ENCODE measurements around the gene PARVG.

Gene PARVG

GRCh38 chr22:44157916-44158618 lies 22.7 kb upstream of the PARVG start:
- no peak for DNase-seq

DNA sequence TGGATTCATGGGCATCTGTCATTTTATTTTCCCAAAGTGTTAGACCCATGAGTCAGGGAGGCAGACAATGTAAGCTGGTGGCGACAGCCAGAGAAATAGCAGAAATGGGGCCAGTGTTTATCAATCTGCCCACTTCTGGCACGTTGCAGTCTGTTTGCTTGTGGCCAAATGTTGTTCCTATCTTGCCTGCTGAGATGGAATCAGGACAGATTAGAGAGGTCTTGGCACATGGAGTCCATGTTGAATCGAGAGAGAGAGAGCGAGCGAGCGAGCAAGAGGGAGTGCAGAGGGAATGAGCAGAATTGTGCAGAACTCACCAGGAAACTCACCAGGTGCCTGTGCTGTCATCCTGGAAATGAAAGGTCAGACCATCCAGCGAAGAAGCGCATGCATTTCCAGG lies 21.9 kb upstream of the PARVG start:
- no peak for DNase-seq

DNA sequence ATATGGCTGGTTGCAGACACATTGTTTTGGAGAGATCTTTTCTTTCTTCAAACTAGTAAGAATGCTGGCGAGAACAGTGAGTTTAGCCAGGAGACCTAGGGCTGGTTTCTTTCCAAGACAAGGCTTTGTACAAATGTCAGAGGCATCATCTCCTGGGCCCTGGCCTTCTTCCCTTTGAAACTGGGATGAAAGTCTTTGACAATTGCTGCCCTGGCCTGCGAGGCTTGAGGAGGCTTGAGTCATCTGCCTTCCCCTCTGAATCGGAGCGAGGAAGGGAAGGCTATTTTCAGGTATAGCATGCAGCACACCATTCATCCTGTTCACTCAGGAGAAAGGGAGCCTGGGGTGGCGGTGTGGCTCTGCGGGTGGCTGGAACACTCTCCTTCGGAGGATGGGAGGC lies 21.5 kb upstream of the PARVG start:
- no peak for DNase-seq

GRCh38 chr22:44159811-44160210 lies 20.9 kb upstream of the PARVG start:
- DNase-seq, result no peak

DNA sequence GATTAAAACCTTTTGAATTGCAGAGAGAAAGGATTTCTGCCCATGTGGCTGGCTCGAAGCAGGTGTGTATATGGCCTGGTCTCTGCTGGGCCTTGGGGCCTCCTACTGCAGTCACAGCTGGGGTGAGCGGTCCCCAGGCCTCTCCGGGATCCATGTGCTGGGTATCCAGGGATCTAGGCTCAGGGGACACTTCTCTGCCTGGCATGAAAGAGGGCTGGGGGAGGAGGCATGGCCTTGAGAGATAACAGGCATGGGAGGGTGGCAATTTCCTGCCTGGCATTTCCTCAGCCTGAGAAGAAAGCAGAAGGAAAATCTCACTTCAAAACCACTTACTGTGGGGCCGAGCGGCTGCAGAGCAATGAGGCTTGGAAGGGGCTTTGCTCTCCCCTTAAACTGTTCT lies 20.3 kb upstream of the PARVG start:
- DNase-seq, result no peak

DNA sequence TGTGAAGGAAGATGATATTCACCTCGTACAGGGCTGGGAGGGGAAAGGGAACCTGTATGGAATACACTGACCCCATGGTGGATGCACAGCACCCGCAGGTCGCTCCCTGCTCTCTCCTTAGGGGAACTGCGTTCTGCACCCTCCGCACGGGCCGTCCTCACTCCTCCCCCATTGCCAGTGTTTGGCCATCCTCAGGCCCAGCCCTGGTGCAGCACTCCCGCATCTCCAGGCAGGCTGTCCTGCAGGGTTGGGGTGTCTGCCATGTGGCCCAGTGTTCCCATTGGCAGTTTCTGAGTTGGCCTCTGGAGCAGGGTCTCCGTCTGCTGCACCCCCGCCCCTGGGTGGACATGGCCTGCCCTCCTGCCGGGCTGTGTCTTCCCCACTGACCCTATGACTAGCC lies 19.1 kb upstream of the PARVG start:
- no peak for DNase-seq

DNA sequence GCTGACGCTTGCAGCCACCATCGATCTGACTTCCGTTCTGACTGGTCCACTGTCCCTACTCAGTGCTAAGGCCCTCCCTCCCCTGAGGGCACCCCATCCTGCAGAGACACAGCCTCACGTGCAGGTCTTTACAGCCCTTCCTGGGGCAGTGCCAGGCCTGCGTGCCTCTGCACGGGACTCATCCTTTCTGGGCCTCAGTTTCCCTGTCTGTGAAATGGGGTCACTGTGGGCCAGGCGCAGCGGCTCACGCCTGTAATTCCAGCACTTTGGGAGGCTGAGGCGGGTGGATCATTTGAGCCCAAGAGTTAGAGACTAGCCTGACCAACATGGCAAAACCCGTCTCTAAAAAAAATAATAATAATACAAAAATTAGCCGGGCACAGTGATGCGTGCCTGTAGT lies 17.8 kb upstream of the PARVG start:
- no peak for DNase-seq

DNA sequence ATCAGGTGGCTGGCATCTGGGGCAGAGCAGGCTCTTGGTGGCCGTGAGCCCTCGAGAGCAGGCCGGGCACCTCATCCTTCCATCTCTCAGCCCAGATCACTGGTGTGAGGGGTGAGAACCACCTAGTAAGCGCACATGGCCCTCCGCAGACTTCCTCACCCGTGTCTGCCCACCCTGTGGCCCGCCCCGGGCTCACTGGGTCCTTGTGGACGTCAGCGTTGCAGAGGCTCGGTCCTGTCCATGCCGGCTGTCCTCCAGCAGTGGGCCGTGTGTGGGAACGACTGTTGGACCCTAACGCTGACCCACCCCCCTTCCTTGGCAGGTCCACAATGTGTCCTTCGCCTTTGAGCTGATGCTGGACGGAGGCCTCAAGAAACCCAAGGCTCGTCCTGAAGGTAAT lies 17.2 kb upstream of the PARVG start:
- DNase-seq, result no peak

DNA sequence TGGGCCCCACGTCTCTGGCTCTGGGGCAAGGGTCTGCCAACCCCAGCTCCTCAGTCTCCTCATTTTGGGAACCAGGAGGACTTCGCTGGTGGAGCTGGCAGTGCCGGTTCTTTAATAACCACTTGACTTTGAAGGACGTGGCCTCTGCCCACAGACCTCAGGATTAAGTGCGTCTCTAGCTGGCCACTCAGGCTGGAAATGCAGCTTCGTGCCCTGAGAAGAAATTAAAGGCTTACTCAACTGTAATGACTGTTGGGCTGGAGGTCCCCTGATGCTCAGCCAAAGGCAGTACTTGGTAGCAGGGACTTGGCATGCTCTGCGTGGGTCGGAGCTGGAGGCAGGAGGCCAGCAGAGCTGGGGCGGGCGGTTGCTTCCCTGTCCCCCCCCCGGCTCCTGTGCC lies 16.7 kb upstream of the PARVG start:
- DNase-seq, result no peak

- DNase-seq, result no peak
These were observed 15.3 kb upstream of the PARVG start for GRCh38 chr22:44165286-44165874.

GRCh38 chr22:44166498-44167276 lies 14.0 kb upstream of the PARVG start:
- DNase-seq, result no peak

DNA sequence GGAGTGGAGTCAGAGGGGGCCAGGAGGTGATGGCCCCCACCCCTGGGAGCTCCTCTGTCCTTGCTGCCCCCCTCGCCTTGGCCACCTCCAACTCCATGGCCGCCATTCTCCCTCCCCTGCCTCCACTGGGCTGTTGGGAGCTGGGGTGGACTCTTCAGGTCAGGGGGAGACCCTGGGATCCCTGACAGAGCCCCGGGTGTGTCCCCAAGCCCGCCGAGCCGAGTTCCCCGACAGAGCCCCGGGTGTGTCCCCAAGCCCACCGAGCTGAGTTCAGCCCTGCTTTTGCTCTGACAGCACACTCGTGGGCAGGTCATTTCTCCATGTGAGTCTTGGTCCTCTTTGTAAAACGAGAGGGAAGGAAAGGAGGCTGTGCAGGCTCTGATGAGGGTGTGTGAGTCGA lies 13.2 kb upstream of the PARVG start:
- DNase-seq, result no peak

DNA sequence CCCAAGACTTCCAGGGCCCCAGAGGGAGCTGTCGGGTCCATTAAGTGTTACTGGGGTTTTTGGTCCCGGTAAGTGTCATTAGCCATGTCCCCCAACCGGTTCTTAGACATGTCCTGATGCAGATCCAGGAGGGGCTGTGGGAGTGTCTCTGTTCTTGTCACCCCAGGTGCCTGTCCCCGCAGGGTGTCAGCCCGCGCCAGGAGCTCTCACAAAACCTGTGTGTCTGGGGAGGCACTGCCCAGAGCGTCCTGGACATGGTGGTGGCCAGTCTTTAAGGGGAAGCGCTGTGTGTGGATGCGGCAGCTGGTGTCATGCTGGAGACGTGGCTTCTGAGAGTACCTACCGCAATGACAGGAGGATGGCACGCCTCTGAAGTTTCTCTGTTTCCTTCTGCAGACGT lies 12.5 kb upstream of the PARVG start:
- DNase-seq, result no peak

GRCh38 chr22:44170470-44170869 lies 10.3 kb upstream of the PARVG start:
- DNase-seq, result no peak

DNA sequence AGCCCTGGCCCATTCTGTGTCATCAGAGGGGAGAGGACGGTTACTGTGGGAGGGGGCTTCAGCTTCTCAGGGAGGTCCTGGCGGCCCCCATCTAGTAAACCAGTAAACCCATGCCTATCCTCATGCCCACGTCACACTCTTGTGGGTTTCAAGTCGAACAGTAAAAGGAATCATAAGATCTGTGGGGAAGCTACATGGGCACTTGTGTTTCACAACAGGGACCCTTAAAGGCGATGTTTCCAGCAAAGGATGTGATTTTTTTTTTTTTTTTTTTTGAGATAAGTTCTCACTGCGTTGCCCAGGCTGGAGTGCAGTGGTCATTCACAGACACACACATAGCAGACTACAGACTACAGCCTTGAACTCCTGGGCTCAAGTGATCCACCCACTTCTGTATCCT lies 9.2 kb upstream of the PARVG start:
- DNase-seq, result no peak

GRCh38 chr22:44172370-44173108 lies 8.2 kb upstream of the PARVG start:
- DNase-seq, result no peak

GRCh38 chr22:44173154-44173553 lies 7.6 kb upstream of the PARVG start:
- DNase-seq, result no peak

DNA sequence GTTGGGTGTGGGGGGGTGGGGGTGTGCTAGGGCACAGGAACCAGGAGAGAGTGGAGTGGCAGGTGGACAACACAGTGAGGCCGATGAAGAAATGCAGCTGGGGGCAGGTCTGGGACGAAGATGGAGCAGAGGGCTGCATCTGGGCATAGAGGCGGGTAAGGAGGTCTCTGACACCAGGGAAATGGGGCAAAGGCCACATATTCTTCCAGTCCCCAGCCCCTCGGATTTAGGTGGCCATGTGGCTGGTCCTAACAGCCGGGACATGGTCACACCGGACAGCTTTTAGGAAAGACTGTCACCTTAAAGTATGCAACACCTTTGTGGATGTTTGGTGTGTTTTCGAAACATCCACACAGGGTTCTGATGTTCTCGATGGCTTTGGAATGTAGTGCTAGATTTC lies 5.0 kb upstream of the PARVG start:
- DNase-seq, result no peak

DNA sequence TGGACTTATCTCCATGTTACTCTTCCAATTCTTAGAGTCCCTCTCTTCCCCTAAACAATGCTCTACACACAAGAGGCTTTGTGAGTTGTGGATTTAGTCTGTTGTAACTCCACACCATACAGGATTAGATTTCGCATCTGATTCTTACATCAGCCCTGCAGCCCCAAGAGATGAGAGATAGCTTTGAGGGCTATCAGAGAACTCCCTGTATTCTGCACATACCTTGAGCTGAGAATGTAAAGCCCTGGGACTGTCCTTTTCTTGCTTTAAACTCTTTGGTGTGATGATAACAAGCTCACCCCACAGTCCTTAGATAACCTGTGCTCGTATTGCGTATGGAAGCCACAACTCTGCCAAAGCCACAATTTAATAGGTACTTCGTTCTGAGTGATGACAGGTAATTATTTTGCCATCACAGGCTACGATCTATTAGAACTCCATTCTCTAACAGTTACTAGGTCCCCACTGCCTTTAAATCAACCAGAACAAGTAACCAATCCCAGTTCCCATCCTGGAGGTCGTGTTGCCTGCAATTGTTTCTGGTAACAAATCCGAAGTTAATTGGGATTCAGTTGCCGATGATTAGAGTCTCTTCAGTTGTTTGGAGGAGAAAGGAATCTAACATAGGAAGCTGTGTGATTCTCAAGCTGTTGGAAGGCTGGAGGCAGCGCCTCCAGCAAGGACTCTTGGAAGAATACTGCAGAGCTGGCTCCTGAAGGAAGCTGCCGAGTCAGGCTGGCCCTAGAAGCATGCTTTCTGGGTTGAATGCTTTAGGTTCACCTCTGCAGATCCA lies 1.3 kb upstream of the PARVG start:
- no peak for DNase-seq

GRCh38 chr22:44179989-44180705 lies 578 bp upstream of the PARVG start:
- no peak for DNase-seq

DNA sequence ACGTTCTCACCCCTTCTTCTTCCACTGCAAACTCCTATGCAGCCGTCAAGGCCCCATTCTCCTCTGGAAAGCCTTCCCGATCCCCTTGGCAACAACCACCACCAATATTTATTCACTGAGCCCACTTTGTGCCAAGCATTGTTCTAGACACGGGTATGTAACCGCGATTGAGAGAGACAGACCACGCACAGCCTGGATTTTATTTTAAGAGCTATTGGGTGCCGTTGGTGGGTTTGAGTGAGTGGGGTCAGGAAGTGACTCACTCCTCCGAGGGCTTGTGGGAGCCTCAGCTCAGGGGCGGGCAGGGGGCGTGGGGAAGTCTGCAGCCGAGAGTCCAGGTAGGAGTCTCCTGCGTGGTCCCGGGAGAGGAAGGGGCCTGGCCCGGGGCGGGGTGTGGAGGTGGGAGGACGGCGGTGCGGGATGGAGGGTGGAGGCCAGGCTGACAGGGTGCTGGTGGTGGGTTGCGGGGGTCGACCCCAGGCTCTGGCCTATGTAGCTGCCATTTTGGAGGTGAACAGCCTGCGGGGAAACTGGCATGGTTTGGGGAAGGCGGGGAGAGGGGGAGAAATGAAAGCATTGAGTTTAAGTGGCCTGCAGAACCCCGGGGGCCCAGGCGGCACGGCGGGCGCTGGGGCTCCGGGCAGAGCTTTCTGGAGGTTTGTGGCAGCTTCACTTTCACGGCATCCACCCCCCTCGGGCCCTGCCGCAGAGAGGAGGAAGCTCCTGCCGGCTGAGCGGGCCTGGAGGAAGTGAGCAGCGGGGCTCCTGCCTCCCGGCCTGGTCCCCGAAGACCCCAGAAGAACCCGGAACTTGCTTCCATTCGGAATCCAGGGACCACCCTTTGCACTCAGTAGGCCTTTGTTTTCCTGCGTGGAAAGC lies 547 bp downstream of the PARVG start:
- DNase-seq, result no peak

Data from fibroblast of skin of right biceps (primary cell).